Lung (tissue), 12 donors: ENCODE results near the gene GOSR2. TPM values are rescaled to one million over a fixed set of nuclear protein-coding genes. Genes with fewer than 3 reads are reported as not detected.

ENCODE experiments used
- ATAC-seq: fragments of 200-7000 bp; cut with Tn5 transposase; one replicate; pipeline ENCODE4 v1.9.1; 2020; ENCODE audit warnings: moderate number of reproducible peaks; ENCODE audit not compliant: insufficient read depth, low FRiP score
- DNase-seq, 3 donors: peaks; one replicate each; pipeline ENCODE4 v3.0.0-alpha.2; 2013 to 2017
- H3K27ac ChIP-seq, 2 donors: one replicate each; pipeline ENCODE4 v1.5.1; 2013; ENCODE audit warnings: mild to moderate bottlenecking in 2 of 2, moderate library complexity in 2 of 2, control low read depth in 1 of 2, inconsistent platforms in 1 of 2, low read depth in 1 of 2, low read length in 1 of 2
- H3K27me3 ChIP-seq, 3 donors: one replicate each; pipeline ENCODE4 v1.5.1; 2013; ENCODE audit warnings: low read length in 2 of 3; ENCODE audit not compliant: control insufficient read depth in 3 of 3, insufficient read depth in 3 of 3
- H3K36me3 ChIP-seq, 4 donors: one replicate each; pipeline ENCODE4 v1.5.1; 2013; ENCODE audit warnings: low read length in 4 of 4, mild to moderate bottlenecking in 1 of 4, moderate library complexity in 1 of 4; ENCODE audit not compliant: control insufficient read depth in 4 of 4, insufficient read depth in 4 of 4
- H3K4me1 ChIP-seq, 5 donors: one replicate each; pipeline ENCODE4 v1.5.1; 2013; ENCODE audit warnings: low read length in 5 of 5, mild to moderate bottlenecking in 2 of 5, moderate library complexity in 1 of 5; ENCODE audit not compliant: control insufficient read depth in 5 of 5, insufficient read depth in 5 of 5
- H3K4me3 ChIP-seq: one replicate; pipeline ENCODE4 v1.5.1; 2013; ENCODE audit warnings: mild to moderate bottlenecking, control low read depth, moderate library complexity
- H3K9ac ChIP-seq, 2 donors: one replicate each; pipeline ENCODE4 v1.5.1; 2013; ENCODE audit warnings: low read length in 2 of 2, control low read depth in 1 of 2; ENCODE audit not compliant: insufficient read depth in 1 of 2
- H3K9me3 ChIP-seq, 4 donors: one replicate each; pipeline ENCODE4 v1.5.1; 2013; ENCODE audit warnings: low read length in 3 of 4, mild to moderate bottlenecking in 1 of 4, moderate library complexity in 1 of 4; ENCODE audit not compliant: control insufficient read depth in 4 of 4, insufficient read depth in 3 of 4
- CTCF ChIP-seq: IDR thresholded peaks from 2 replicates; pipeline ENCODE4 v1.5.1; 2012; ENCODE audit warnings: mild to moderate bottlenecking; ENCODE audit errors: control extremely low read depth, extremely low read depth
- WGBS, 2 donors: extraction: QIAGEN DNeasy Blood & Tissue Kit; methylation state at CpG; one replicate each; pipeline ENCODE4 v1.1.7; 2013; 5-methylcytosine and 5-hydroxymethylcytosine counted together
- polyA plus RNA-seq, 2 donors: library from polyadenylated mRNA; stranded (reverse); fragments of 200-250 nt; gene quantifications; one replicate each; pipeline ENCODE4 v1.2.1, GENCODE V29; 2013
- total RNA-seq, 2 donors: library from RNA; depleted of rRNA in 1 of 2; stranded (reverse); fragments of >200 nt in 1 of 2; gene quantifications; one replicate each; pipeline ENCODE4 v1.2.1, GENCODE V29; 2014 to 2021
- donor health status: control.
- donor health status: control.
- donor health status: Bipolar disorder and iron deficiency.
- donor health status: healthy.
- donor health status: DM: yes; HTN: yes; CAD: no.

GOSR2 gene
- total and polyA plus RNA-seq, 4 donors = 22.4 to 52.9 (median 42.0) TPM

- no peak overlapping the region for H3K4me3 ChIP-seq
- no peaks in the 10 kb centered on the region for H3K36me3 ChIP-seq
- H3K4me1 ChIP-seq = peaks cover 0 to 15% (median 0%) of the 10 kb centered on the region in 5 donors
- no peaks in the 10 kb centered on the region for H3K9me3 ChIP-seq
- H3K27ac ChIP-seq = no peak overlapping the region
- ATAC-seq (no peak), DNase-seq (no peak)
- TF ChIP-seq CTCF = no peak
- no peak overlapping the region for H3K9ac ChIP-seq
- peaks cover 0 to 23% (median 20%) of the 10 kb centered on the region in 3 donors for H3K27me3 ChIP-seq
- 88 to 92% methylated on average over 6 of the region's 6 CpGs for WGBS, 2 donors
These were observed 59.6 kb downstream of the GOSR2 start for GRCh38 chr17:46982577-46982976.

GRCh38 chr17:46983782-46984181 lies 60.8 kb downstream of the GOSR2 start:
- DNase-seq = no peak
- ATAC-seq = no peak

GRCh38 chr17:46984341-46984740 lies 61.4 kb downstream of the GOSR2 start:
- no peak overlapping the region for H3K4me3 ChIP-seq
- no peak overlapping the region for H3K9ac ChIP-seq
- H3K9me3 ChIP-seq = no peaks in the 10 kb centered on the region
- peaks cover 0 to 1% (median 0%) of the 10 kb centered on the region in 5 donors for H3K4me1 ChIP-seq
- peaks cover 0 to 14% (median 13%) of the 10 kb centered on the region in 3 donors for H3K27me3 ChIP-seq
- ATAC-seq = no peak
- no peak for TF ChIP-seq CTCF
- no peaks in the 10 kb centered on the region for H3K36me3 ChIP-seq
- DNase-seq = no peak
- H3K27ac ChIP-seq = no peak overlapping the region
- 53% methylated on average over 6 of the region's 6 CpGs for WGBS, 2 donors

More at GRCh38 chr17:46983782-46984181, 60.8 kb downstream of the GOSR2 start:
- Histone ChIP-seq H3K27me3 (peaks cover 0 to 14% (median 13%) of the 10 kb centered on the region in 3 donors), H3K9ac (no peak overlapping the region), H3K4me3 (no peak overlapping the region), H3K36me3 (no peaks in the 10 kb centered on the region), H3K27ac (no peak overlapping the region), H3K9me3 (no peaks in the 10 kb centered on the region), H3K4me1 (peaks cover 0 to 6% (median 0%) of the 10 kb centered on the region in 5 donors)
- no peak for TF ChIP-seq CTCF
- 66 to 71% methylated on average over 6 of the region's 6 CpGs for WGBS, 2 donors

GRCh38 chr17:46984892-46985291 lies 61.9 kb downstream of the GOSR2 start:
- H3K27me3 ChIP-seq = peaks cover 0 to 13% (median 11%) of the 10 kb centered on the region in 3 donors

More at GRCh38 chr17:46984892-46985291, 61.9 kb downstream of the GOSR2 start:
- TF ChIP-seq CTCF = no peak
- no peak for DNase-seq
- H3K9me3 ChIP-seq = no peaks in the 10 kb centered on the region
- no peak overlapping the region for H3K27ac ChIP-seq
- H3K9ac ChIP-seq = no peak overlapping the region
- H3K4me1 ChIP-seq = no peaks in the 10 kb centered on the region
- H3K36me3 ChIP-seq = no peaks in the 10 kb centered on the region
- no peak for ATAC-seq
- no peak overlapping the region for H3K4me3 ChIP-seq
- WGBS, 2 donors = 50 to 64% methylated on average over 5 of the region's 5 CpGs
